K562 (cell line): ENCODE measurements around the gene RCC1. TPM values are rescaled to one million over a fixed set of nuclear protein-coding genes. Genes with fewer than 3 reads are reported as not detected.
A peak's percentile ranks its signal among the peaks of the same experiment; 100 is the strongest.
"Not testable (repeated sequence)": the region's sequence is repeated elsewhere in the genome, so short reads cannot be mapped to it uniquely, and the experiment has no call there.

Source experiments
- BCOR ChIP-seq: fragments of 450-650 bp; IDR thresholded peaks from 2 replicates; pipeline ENCODE4 v1.6.1; 2016
- CBFA2T3 ChIP-seq: fragments of 450-650 bp; IDR thresholded peaks from 2 replicates; pipeline ENCODE4 v1.6.1; 2017
- CEBPB ChIP-seq: fragments of 450-650 bp; IDR thresholded peaks from 2 replicates; pipeline ENCODE4 v1.6.1; 2016; ENCODE audit warnings: missing genetic modification characterization, missing compliant biosample characterization
- EP300 ChIP-seq: IDR thresholded peaks from 2 replicates; pipeline ENCODE4 v1.6.1; 2012; ENCODE audit warnings: low read length, improper control_type of control experiment
- HDAC1 ChIP-seq, 2 experiments: fragments of 450-650 bp; IDR thresholded peaks; 2 replicates each; pipeline ENCODE4 v1.6.1; 2016 to 2017; ENCODE audit warnings: inconsistent platforms in 1 of 2, mild to moderate bottlenecking in 1 of 2, moderate library complexity in 1 of 2
- MAZ ChIP-seq, 2 experiments: fragments of 450-650 bp in 1 of 2; sonication (generic) in 1 of 2; formaldehyde crosslinking; IDR thresholded peaks in 1 of 2; conservative IDR thresholded peaks in 1 of 2; 2 replicates each; pipeline versions ENCODE4 v1.4.0 to v1.5.0; 2020; ENCODE audit warnings: mild to moderate bottlenecking in 1 of 2, missing genetic modification reagents in 1 of 2
- MTA2 ChIP-seq: fragments of 450-650 bp; IDR thresholded peaks from 2 replicates; pipeline ENCODE4 v1.6.1; 2016; ENCODE audit warnings: low read depth
- MYC ChIP-seq, 2 experiments: fragments of 250-450 bp in 1 of 2; sonication (Bioruptor Pico) in 1 of 2; IDR thresholded peaks; 2 replicates each; pipeline versions ENCODE4 v1.5.1 to v1.6.1; 2012 to 2021; ENCODE audit warnings: low read depth in 2 of 2, borderline replicate concordance in 1 of 2, improper control_type of control experiment in 1 of 2, low read length in 1 of 2, mild to moderate bottlenecking in 1 of 2, moderate library complexity in 1 of 2
- POLR2AphosphoS5 ChIP-seq: IDR thresholded peaks from 2 replicates; pipeline ENCODE4 v1.6.1; 2011; ENCODE audit warnings: mild to moderate bottlenecking, low read depth, low read length, moderate library complexity; ENCODE audit not compliant: control insufficient read depth, insufficient read depth
- RCOR1 ChIP-seq, 2 experiments: IDR thresholded peaks; 2 replicates each; pipeline ENCODE4 v1.6.1; 2012; ENCODE audit warnings: low read depth in 2 of 2, low read length in 2 of 2, borderline replicate concordance in 1 of 2, improper control_type of control experiment in 1 of 2
- SP1 ChIP-seq: sonication (generic); formaldehyde crosslinking; IDR thresholded peaks from 2 replicates; pipeline ENCODE4 v1.8.1; 2022; ENCODE audit warnings: mild to moderate bottlenecking, missing genetic modification reagents
- ZNF41 ChIP-seq: fragments of 250-450 bp; sonication (Bioruptor Pico); conservative IDR thresholded peaks from 2 replicates; pipeline ENCODE4 v1.4.0; 2020; ENCODE audit warnings: mild to moderate bottlenecking
- polyA plus RNA-seq, 8 experiments: library from polyadenylated mRNA; depleted of rRNA in 4 of 8; stranded (reverse) in 5 of 8; unstranded in 3 of 8; fragments of >200 nt; fragmentation: Nextera tagmentation in 2 of 8; fragmentation: Illumina TruSeq in 1 of 8; extraction: Ambion mirVana in 2 of 8; extraction: Trizol in 1 of 8; gene quantifications; 2 replicates each; pipeline versions ENCODE4 v1.2.1 to v1.2.3, GENCODE V29; 2011 to 2014; ENCODE audit warnings: inconsistent platforms in 1 of 8, missing spikeins in 1 of 8
- total RNA-seq, 7 experiments: library from RNA; depleted of rRNA in 6 of 7; stranded (reverse); fragments of >200 nt in 6 of 7; fragmentation: Illumina TruSeq in 2 of 7; extraction: Trizol in 2 of 7; gene quantifications; 2 replicates each; pipeline versions ENCODE4 v1.2.1 to v1.2.3, GENCODE V29; 2011 to 2021; ENCODE audit warnings: low replicate concordance in 1 of 7
- TF ChIP-seq, protein P1 (sequence below), 2 experiments: fragments of 450-650 bp; formaldehyde crosslinking in 1 of 2; IDR thresholded peaks; 2 replicates each; pipeline versions ENCODE4 v1.4.0 to v1.6.1; 2014 to 2020; ENCODE audit warnings: mild to moderate bottlenecking in 2 of 2, borderline replicate concordance in 1 of 2, low read depth in 1 of 2
- TF ChIP-seq, protein P2 (sequence below), 2 experiments: fragments of 200-800 bp in 1 of 2; sonication (Bioruptor generic) in 1 of 2; sonication (generic) in 1 of 2; formaldehyde crosslinking in 1 of 2; IDR thresholded peaks in 1 of 2; conservative IDR thresholded peaks in 1 of 2; 2 replicates each; pipeline versions ENCODE4 v1.5.0 to v1.6.1; 2016 to 2020; ENCODE audit warnings: missing compliant biosample characterization in 1 of 2, missing genetic modification characterization in 1 of 2, missing genetic modification reagents in 1 of 2
- TF ChIP-seq, protein P3 (sequence below): fragments of 450-650 bp; IDR thresholded peaks from 2 replicates; pipeline ENCODE4 v1.6.1; 2014; ENCODE audit warnings: low read depth, mild to moderate bottlenecking, moderate library complexity, borderline replicate concordance

Gene RCC1
- total and polyA plus RNA-seq, 9 of the 15 experiments (the other 6 are each of a cell fraction or from before 2014, with no cell fraction given), result 16.4 to 202 (median 107) TPM

DNA sequence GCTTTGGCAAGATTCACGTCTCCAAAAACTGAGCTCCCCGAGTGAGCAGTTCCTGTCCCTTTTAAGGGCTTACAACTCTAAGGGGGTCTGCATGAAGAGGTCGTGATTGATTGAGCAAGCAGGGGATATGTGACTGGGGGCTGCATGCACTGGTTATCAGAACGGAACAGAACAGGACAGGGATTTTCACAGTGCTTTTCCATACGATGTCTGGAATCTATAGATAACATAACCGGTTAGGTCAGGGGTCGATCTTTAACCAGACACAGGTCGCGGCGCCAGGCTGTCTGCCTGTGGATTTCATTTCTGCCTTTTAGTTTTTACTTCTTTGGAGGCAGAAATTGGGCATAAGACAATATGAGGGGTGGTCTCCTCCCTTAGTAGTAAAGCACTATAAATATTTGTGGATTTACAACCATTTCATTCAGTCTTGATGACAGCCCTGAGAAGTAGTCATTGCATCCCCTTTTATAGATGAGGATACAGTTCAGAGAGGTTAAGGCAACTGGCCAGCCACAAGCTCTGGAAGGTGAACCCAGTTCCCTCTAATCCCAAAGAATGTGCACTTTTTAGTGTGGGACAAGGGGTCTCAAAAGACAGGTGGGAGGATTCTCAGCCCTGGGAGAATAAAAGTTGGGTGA lies 19.3 kb downstream of the RCC1 start (continued):
- TF ChIP-seq, protein P1, sequence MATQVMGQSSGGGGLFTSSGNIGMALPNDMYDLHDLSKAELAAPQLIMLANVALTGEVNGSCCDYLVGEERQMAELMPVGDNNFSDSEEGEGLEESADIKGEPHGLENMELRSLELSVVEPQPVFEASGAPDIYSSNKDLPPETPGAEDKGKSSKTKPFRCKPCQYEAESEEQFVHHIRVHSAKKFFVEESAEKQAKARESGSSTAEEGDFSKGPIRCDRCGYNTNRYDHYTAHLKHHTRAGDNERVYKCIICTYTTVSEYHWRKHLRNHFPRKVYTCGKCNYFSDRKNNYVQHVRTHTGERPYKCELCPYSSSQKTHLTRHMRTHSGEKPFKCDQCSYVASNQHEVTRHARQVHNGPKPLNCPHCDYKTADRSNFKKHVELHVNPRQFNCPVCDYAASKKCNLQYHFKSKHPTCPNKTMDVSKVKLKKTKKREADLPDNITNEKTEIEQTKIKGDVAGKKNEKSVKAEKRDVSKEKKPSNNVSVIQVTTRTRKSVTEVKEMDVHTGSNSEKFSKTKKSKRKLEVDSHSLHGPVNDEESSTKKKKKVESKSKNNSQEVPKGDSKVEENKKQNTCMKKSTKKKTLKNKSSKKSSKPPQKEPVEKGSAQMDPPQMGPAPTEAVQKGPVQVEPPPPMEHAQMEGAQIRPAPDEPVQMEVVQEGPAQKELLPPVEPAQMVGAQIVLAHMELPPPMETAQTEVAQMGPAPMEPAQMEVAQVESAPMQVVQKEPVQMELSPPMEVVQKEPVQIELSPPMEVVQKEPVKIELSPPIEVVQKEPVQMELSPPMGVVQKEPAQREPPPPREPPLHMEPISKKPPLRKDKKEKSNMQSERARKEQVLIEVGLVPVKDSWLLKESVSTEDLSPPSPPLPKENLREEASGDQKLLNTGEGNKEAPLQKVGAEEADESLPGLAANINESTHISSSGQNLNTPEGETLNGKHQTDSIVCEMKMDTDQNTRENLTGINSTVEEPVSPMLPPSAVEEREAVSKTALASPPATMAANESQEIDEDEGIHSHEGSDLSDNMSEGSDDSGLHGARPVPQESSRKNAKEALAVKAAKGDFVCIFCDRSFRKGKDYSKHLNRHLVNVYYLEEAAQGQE (IDR thresholded peaks at IDR 0.05; ENCODE audit: borderline replicate concordance), result peak; percentile 33; the same call in 1 of the 2 replicates
- TF ChIP-seq, protein P1 (CRISPR knock-in tag; IDR thresholded peaks at IDR 0.05; ENCODE audit: low read depth), result not testable (repeated sequence)
- TF ChIP-seq MYC (IDR thresholded peaks at IDR 0.05; ENCODE audit: low read depth, low read length), result not testable (repeated sequence)
- TF ChIP-seq MYC (CRISPR knock-in tag; IDR thresholded peaks at IDR 0.05; ENCODE audit: borderline replicate concordance, low read depth), result 0 out of 2 replicates have a peak, but pooled peaks have one; percentile 41
- TF ChIP-seq MTA2, result peak; percentile 95
- peak; percentile 38; the same call in 1 of the 2 replicates for TF ChIP-seq SP1 (CRISPR knock-in tag)
- TF ChIP-seq, protein P2, sequence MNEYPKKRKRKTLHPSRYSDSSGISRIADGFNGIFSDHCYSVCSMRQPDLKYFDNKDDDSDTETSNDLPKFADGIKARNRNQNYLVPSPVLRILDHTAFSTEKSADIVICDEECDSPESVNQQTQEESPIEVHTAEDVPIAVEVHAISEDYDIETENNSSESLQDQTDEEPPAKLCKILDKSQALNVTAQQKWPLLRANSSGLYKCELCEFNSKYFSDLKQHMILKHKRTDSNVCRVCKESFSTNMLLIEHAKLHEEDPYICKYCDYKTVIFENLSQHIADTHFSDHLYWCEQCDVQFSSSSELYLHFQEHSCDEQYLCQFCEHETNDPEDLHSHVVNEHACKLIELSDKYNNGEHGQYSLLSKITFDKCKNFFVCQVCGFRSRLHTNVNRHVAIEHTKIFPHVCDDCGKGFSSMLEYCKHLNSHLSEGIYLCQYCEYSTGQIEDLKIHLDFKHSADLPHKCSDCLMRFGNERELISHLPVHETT (CRISPR knock-in tag; conservative IDR thresholded peaks at IDR 0.05 in 1 of 2, IDR thresholded peaks at IDR 0.05 in 1 of 2), result peak in 1 of 2 experiments; percentile 68; a peak in 2 of 4 replicates
- peak; percentile 97 to 98 for TF ChIP-seq RCOR1 (IDR thresholded peaks at IDR 0.05; ENCODE audit: borderline replicate concordance in 1 of 2, low read depth in 2 of 2, low read length in 2 of 2)
- peak; percentile 90 to 99; a peak in 3 of 4 replicates for TF ChIP-seq HDAC1 (IDR thresholded peaks at IDR 0.05)
- 0 out of 2 replicates have a peak, but pooled peaks have one; percentile 28 for TF ChIP-seq ZNF41
- TF ChIP-seq CBFA2T3, result peak; percentile 97
- TF ChIP-seq EP300, result peak; percentile 89
- peak in 1 of 2 experiments; percentile 28; a peak in 1 of 4 replicates for TF ChIP-seq MAZ (CRISPR knock-in tag; conservative IDR thresholded peaks at IDR 0.05 in 1 of 2, IDR thresholded peaks at IDR 0.05 in 1 of 2)
- peak; percentile 84 for TF ChIP-seq BCOR
- TF ChIP-seq, protein P3, sequence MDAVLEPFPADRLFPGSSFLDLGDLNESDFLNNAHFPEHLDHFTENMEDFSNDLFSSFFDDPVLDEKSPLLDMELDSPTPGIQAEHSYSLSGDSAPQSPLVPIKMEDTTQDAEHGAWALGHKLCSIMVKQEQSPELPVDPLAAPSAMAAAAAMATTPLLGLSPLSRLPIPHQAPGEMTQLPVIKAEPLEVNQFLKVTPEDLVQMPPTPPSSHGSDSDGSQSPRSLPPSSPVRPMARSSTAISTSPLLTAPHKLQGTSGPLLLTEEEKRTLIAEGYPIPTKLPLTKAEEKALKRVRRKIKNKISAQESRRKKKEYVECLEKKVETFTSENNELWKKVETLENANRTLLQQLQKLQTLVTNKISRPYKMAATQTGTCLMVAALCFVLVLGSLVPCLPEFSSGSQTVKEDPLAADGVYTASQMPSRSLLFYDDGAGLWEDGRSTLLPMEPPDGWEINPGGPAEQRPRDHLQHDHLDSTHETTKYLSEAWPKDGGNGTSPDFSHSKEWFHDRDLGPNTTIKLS, result 0 out of 2 replicates have a peak, but pooled peaks have one; percentile 59
- peak; percentile 86 for TF ChIP-seq POLR2AphosphoS5
- peak; percentile 81 for TF ChIP-seq CEBPB
